Hindlimb muscle (tissue), 1 donor: ENCODE results near the gene TM9SF4. TPM values are rescaled to one million over a fixed set of nuclear protein-coding genes. Genes with fewer than 3 reads are reported as not detected.
A peak's percentile ranks its signal among the peaks of the same experiment; 100 is the strongest.
"Not testable (repeated sequence)": the region's sequence is repeated elsewhere in the genome, so short reads cannot be mapped to it uniquely, and the experiment has no call there.

Source experiments
- DNase-seq: peaks from one replicate; pipeline ENCODE4 v3.0.0-alpha.2; 2013
- polyA plus RNA-seq: library from polyadenylated mRNA; unstranded; fragments of 120-200 nt; gene quantifications from one replicate; pipeline ENCODE4 v1.2.1, GENCODE V29; 2013; ENCODE audit not compliant: insufficient read length

TM9SF4 gene
- polyA plus RNA-seq, 1 donor: 42.4 TPM

GRCh38 chr20:32158943-32159660, 49.6 kb downstream of the TM9SF4 start:
- DNase-seq: no peak

GRCh38 chr20:32159766-32160221, 50.3 kb downstream of the TM9SF4 start:
- DNase-seq: no peak

DNA sequence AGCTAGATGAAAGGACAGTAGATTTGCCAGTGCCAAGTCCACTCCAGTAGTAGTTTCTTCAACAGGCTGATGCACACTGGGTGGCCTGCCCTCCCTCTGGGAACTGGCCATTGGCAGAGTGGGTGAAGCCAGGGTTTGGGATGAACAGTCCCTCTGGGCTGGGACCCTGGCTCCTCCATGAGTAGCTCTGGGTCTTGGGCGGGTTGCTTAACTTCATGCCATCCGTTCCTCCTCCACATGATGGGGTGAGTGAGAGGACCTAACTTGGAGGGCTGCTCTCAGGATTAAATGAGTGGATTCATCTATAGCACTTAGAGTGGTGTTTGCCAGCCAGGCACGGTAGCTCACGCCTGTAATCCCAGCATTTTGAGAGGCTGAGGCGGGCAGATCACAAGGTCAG, 50.8 kb downstream of the TM9SF4 start:
- DNase-seq: no peak

DNA sequence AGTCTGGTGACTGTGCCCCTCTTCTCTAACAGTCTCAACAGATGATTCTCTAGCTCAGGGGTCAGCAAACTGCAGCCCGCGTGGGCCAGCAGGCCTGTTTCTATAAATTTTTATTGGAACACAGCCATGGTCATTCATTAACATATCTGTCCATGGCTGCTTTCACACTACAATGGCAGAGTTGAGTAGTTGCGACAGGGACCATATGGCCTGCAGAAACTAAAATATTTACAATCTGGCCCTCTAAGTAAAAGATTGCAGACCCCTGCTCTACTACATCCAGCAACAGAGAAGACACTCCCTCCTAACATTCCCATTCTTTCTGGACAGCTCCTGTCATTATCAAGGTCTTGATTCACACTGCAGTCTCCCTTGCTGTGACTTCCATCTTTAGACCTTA, 52.8 kb downstream of the TM9SF4 start:
- no peak for DNase-seq

DNA sequence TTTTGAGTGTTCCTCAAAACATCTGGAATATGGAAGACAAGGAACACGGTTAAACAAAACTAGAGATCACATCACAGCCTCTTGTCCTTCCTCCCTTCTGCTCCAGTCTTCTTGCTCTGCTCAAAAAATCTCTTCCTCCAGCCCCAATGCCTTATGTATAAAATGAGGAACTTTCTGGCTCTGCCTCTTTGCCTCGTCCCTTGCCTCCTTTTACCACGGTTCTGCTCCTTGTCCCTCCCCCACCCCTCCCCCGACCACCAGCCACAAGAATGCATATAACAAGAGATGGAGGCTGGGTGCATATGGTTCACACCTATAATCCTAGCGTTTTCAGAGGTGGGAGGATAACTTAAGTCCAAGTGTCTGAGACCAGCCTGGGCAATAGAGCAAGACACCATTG, 54.4 kb downstream of the TM9SF4 start:
- DNase-seq: no peak

DNA sequence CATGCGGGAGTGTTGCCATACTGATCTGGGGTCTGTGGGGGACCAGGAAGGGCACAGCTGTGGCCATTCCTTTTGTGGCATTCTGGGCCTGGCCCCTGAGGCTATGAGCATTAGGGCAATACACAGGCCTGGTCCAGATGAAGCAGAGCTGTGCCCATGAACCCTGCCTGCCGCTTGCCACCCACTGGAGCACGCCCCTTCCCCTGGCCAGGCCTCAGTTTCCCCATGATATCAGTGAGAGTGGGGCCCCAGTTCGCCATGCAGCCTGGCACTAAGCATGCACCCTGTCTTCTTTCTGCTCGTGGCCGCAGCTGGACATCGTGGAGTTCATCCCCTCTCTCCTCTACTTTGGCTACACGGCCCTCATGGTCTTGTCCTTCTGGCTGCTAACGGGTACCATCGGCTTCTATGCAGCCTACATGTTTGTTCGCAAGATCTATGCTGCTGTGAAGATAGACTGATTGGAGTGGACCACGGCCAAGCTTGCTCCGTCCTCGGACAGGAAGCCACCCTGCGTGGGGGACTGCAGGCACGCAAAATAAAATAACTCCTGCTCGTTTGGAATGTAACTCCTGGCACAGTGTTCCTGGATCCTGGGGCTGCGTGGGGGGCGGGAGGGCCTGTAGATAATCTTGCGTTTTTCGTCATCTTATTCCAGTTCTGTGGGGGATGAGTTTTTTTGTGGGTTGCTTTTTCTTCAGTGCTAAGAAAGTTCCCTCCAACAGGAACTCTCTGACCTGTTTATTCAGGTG, 55.6 kb downstream of the TM9SF4 start:
- DNase-seq: no peak

- no peak for DNase-seq
Measured at GRCh38 chr20:32165836-32166545, 56.5 kb downstream of the TM9SF4 start.

DNA sequence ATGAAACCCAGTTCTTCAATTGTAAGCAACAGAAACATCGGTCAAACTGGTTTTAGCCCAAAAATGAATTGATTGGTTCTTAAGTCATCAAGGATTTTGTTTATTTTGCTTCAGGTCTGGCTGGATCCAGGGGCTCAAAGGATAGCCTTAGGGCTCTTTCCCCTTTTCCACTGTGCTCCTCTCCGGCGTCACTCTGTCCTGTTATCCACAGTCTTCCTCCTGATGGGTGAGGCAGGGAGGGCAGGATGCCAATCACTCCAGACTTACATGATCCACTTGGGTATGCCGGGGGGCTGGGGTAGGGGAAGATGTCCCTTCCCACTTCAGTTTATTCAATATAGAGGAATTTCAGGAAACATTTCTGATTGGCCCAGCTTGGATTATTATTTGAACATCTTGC, 58.0 kb downstream of the TM9SF4 start:
- no peak for DNase-seq

DNA sequence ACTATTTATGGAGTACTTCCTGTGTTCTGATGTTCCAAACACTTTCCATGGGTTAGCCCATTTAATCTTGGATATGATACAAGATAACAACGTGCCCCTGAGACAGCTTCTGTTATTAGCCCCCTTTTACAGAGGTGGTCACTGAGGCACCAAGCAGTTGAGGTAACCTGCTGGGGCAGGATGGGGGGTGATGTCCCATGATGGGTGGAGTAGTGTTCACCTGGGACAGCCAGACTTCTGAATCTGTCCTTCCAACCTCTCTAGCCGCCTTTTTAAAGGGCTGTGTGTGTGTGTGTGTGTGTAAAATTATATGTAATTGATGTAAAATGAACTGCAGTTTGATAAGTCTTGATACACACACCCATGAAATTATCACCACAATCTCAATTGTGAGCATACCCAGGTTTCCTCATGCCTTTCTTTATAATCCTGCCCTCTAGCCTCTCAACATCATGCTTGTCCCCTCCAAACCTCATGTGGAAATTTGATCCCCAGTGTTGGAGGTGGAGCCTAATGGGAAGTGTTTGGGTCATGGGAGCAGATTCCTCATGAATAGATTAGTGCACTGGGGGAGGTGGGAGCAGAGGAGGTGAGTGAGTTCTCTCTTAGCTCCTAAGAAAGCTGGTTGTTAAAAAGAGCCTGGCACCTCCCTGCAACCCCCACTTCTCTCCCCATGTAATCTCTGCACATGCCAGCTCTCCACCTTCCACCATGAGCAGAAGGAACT, 58.8 kb downstream of the TM9SF4 start:
- DNase-seq: no peak

DNA sequence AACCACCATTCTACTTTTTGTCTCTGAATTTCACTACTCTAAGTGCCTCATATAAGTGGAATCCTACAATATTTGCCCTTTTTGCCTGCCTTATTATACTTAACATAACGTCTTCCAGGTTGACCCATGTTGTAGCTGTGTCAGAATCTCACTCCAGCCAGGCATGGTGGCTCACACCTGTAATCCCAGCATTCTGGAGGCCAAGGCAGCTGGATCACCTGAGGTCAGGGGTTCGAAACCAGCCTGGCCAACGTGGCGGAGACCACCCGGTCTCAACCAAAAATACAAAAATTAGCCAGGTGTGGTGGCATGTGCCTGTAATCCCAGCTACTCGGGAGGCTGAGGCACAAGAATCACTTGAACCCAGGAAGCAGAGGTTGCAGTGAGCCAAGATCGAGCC, 68.2 kb downstream of the TM9SF4 start:
- DNase-seq: not testable (repeated sequence)

- DNase-seq: no peak
Measured at GRCh38 chr20:32179515-32179914, 70.0 kb downstream of the TM9SF4 start.

- no peak for DNase-seq
Measured at GRCh38 chr20:32179934-32180333, 70.4 kb downstream of the TM9SF4 start.

GRCh38 chr20:32181606-32182005, 72.1 kb downstream of the TM9SF4 start:
- DNase-seq: no peak

DNA sequence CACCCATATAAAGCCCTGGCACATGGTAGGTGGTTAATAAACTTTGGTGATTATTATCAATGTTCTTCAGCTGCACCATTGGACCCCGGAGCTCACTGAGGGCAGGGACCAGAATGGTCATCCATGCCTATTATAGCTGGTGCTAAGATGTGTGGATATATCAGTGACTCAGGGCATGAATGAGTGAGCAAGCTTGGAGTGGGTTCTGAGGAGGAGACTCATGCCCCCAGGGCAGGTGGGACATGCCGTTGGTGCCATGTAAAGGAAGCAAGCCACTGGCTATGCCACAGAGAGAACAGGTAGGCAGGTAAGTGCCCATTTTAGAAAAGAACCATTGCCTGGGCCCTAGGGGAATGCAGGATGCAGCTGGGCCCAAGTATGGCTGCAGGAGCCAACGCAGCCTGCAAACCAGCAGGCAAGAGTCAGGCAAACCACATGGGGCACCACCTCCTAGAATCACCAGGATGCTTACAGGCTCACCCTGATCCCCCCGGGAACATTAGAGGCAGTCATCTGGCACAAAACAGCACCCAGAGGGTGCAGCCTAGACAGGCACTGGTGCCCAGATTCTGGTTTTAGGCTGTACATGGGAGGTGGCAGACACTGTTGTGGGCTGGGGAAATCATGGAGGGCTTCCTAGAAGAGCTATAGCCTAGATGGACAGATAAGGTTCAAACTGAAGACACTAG, 74.6 kb downstream of the TM9SF4 start:
- DNase-seq: no peak

GRCh38 chr20:32184961-32185603, 75.6 kb downstream of the TM9SF4 start:
- no peak for DNase-seq

GRCh38 chr20:32186506-32186905, 77.0 kb downstream of the TM9SF4 start:
- DNase-seq: no peak

GRCh38 chr20:32188376-32189122, 79.0 kb downstream of the TM9SF4 start:
- no peak for DNase-seq

- no peak for DNase-seq
Measured at GRCh38 chr20:32189123-32189410, 79.6 kb downstream of the TM9SF4 start.

GRCh38 chr20:32189691-32190615, 80.4 kb downstream of the TM9SF4 start:
- DNase-seq: peak; percentile 54
